SK-N-SH (cell line): Measurements from ENCODE around the gene SULF2.

Experiments
- NRF1 ChIP-seq: IDR thresholded peaks from 2 replicates; pipeline ENCODE4 v1.6.1; 2012; ENCODE audit warnings: low read depth, mild to moderate bottlenecking, low read length
- TF ChIP-seq, protein P1 (sequence below): fragments of 200-600 bp; sonication (generic); IDR thresholded peaks from 2 replicates; pipeline ENCODE4 v1.6.1; 2017; ENCODE audit warnings: antibody characterized with exemption, mild to moderate bottlenecking, moderate library complexity

DNA sequence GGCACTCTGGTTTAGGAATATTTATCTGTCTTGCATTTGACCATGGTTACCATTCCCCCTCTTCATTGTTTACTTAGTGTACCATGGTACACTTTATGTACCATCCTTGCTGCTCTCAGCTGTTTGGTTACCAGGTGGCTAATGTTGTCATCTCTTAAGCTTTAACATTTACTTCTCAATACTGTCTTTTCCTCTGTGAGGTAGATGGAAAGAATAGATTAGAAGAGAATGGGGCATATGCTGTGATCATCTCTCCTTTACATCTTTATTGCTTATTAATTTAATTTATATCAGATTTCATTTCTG is 174.4 kb downstream of the SULF2 start:
- TF ChIP-seq NRF1: no peak
- TF ChIP-seq, protein P1, sequence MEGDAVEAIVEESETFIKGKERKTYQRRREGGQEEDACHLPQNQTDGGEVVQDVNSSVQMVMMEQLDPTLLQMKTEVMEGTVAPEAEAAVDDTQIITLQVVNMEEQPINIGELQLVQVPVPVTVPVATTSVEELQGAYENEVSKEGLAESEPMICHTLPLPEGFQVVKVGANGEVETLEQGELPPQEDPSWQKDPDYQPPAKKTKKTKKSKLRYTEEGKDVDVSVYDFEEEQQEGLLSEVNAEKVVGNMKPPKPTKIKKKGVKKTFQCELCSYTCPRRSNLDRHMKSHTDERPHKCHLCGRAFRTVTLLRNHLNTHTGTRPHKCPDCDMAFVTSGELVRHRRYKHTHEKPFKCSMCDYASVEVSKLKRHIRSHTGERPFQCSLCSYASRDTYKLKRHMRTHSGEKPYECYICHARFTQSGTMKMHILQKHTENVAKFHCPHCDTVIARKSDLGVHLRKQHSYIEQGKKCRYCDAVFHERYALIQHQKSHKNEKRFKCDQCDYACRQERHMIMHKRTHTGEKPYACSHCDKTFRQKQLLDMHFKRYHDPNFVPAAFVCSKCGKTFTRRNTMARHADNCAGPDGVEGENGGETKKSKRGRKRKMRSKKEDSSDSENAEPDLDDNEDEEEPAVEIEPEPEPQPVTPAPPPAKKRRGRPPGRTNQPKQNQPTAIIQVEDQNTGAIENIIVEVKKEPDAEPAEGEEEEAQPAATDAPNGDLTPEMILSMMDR: no peak
